GM23248 (cell line): Measurements from ENCODE around the gene AK5.

ENCODE experiments used
- EZH2 ChIP-seq: fragments of 200-600 bp; sonication (generic); IDR thresholded peaks from 2 replicates; pipeline ENCODE4 v1.6.1; 2018; ENCODE audit warnings: antibody characterized with exemption, mild to moderate bottlenecking; ENCODE audit not compliant: insufficient read depth, poor library complexity, severe bottlenecking
- EZH2phosphoT487 ChIP-seq: fragments of 200-600 bp; sonication (generic); IDR thresholded peaks from 2 replicates; pipeline ENCODE4 v1.6.1; 2018; ENCODE audit warnings: antibody characterized with exemption, moderate library complexity, mild to moderate bottlenecking, low read depth; ENCODE audit not compliant: insufficient read depth

- TF ChIP-seq EZH2 (no peak), EZH2phosphoT487 (no peak)
Measured at GRCh38 chr1:77360256-77360655, 78.4 kb downstream of the AK5 start.
